Neural cell (in vitro differentiated cells): ENCODE measurements around the gene PCYT2. TPM values are rescaled to one million over a fixed set of nuclear protein-coding genes. Genes with fewer than 3 reads are reported as not detected.

Source experiments
- H2AFZ ChIP-seq: fragments of 200-600, 300-800 bp; sonication (generic), shearing (Covaris generic); 2 replicates; pipeline ENCODE4 v1.6.0; 2014; ENCODE audit warnings: low read depth, mild to moderate bottlenecking, antibody characterized with exemption, low read length, moderate library complexity
- H3F3A ChIP-seq: fragments of 200-600 bp; shearing (Covaris generic); 2 replicates; pipeline ENCODE4 v1.6.1; 2016; ENCODE audit warnings: mild to moderate bottlenecking, moderate library complexity, mixed read lengths, antibody characterized with exemption, low read length; ENCODE audit not compliant: insufficient read depth, poor library complexity, severe bottlenecking
- H3K27ac ChIP-seq: fragments of 200-600, 300-800 bp; sonication (generic), shearing (Covaris generic); 2 replicates; pipeline ENCODE4 v1.5.1; 2014; ENCODE audit warnings: mild to moderate bottlenecking, low read length, moderate library complexity
- H3K27me3 ChIP-seq: fragments of 300-800, 200-600 bp; sonication (generic), shearing (Covaris generic); 2 replicates; pipeline ENCODE4 v1.6.0; 2014; ENCODE audit warnings: mild to moderate bottlenecking, low read depth, low read length, moderate library complexity; ENCODE audit not compliant: insufficient read depth
- H3K36me3 ChIP-seq: fragments of 300-800, 200-600 bp; sonication (generic), shearing (Covaris generic); 2 replicates; pipeline ENCODE4 v1.5.1; 2014; ENCODE audit warnings: mild to moderate bottlenecking, antibody characterized with exemption, low read length, moderate library complexity; ENCODE audit not compliant: insufficient read depth
- H3K4me2 ChIP-seq: fragments of 300-800, 200-600 bp; sonication (generic), shearing (Covaris generic); 2 replicates; pipeline ENCODE4 v1.6.0; 2014; ENCODE audit warnings: mild to moderate bottlenecking, low read length
- H3K4me3 ChIP-seq: fragments of 300-800, 200-600 bp; sonication (generic), shearing (Covaris generic); 2 replicates; pipeline ENCODE4 v1.5.1; 2014; ENCODE audit warnings: mild to moderate bottlenecking, low read length, moderate library complexity
- H3K79me2 ChIP-seq: fragments of 200-600 bp; shearing (Covaris generic); replicated peaks from 2 replicates; pipeline ENCODE4 v1.6.0; 2014; ENCODE audit warnings: mild to moderate bottlenecking, low read length, moderate library complexity; ENCODE audit not compliant: insufficient read depth
- H3K9ac ChIP-seq: fragments of 300-800, 200-600 bp; sonication (generic), shearing (Covaris generic); 2 replicates; pipeline ENCODE4 v1.6.1; 2016; ENCODE audit warnings: mild to moderate bottlenecking, low read length, mixed read lengths
- H3K9me2 ChIP-seq: fragments of 200-600 bp; shearing (Covaris generic); 2 replicates; pipeline ENCODE4 v1.6.1; 2016; ENCODE audit warnings: mild to moderate bottlenecking, low read length, mixed read lengths; ENCODE audit not compliant: insufficient read depth
- H3K9me3 ChIP-seq: fragments of 200-600, 300-800 bp; sonication (generic), shearing (Covaris generic); 2 replicates; pipeline ENCODE4 v1.6.1; 2016; ENCODE audit warnings: mild to moderate bottlenecking, mixed run types, low read length, moderate library complexity, mixed read lengths
- H4K20me1 ChIP-seq: fragments of 200-600 bp; shearing (Covaris generic); 2 replicates; pipeline ENCODE4 v1.6.1; 2016; ENCODE audit warnings: mild to moderate bottlenecking, mixed run types; ENCODE audit not compliant: insufficient read depth
- EP300 ChIP-seq: fragments of 450-650 bp; conservative IDR thresholded peaks from 2 replicates; pipeline ENCODE4 v1.6.1; 2014; ENCODE audit warnings: antibody characterized with exemption, mild to moderate bottlenecking, moderate library complexity; ENCODE audit not compliant: poor library complexity, severe bottlenecking
- EZH2 ChIP-seq: fragments of 200-600, 300-800 bp; shearing (Covaris generic), sonication (generic); IDR thresholded peaks from 2 replicates; pipeline ENCODE4 v1.6.1; 2014; ENCODE audit warnings: antibody characterized with exemption, low read length, borderline replicate concordance, mild to moderate bottlenecking; ENCODE audit not compliant: insufficient read depth, poor library complexity, severe bottlenecking
- MXI1 ChIP-seq: fragments of 450-650 bp; conservative IDR thresholded peaks from 2 replicates; pipeline ENCODE4 v1.6.1; 2014; ENCODE audit warnings: antibody characterized with exemption, mild to moderate bottlenecking; ENCODE audit not compliant: poor library complexity, severe bottlenecking
- POLR2AphosphoS5 ChIP-seq: IDR thresholded peaks from 2 replicates; pipeline ENCODE4 v1.6.1; 2012
- RAD21 ChIP-seq: fragments of 450-650 bp; conservative IDR thresholded peaks from 2 replicates; pipeline ENCODE4 v1.6.1; 2014; ENCODE audit warnings: antibody characterized with exemption, mild to moderate bottlenecking, moderate library complexity
- SMC3 ChIP-seq: fragments of 450-650 bp; conservative IDR thresholded peaks from 2 replicates; pipeline ENCODE4 v1.6.1; 2014; ENCODE audit warnings: antibody characterized with exemption, mild to moderate bottlenecking, moderate library complexity; ENCODE audit not compliant: poor library complexity
- TAF1 ChIP-seq: IDR thresholded peaks from 2 replicates; pipeline ENCODE4 v1.6.1; 2012; ENCODE audit warnings: low read depth
- polyA plus RNA-seq: library from polyadenylated mRNA; depleted of rRNA; stranded (reverse); fragments of >200 nt; gene quantifications from 2 replicates; pipeline ENCODE4 v1.2.3, GENCODE V29; 2014
- TF ChIP-seq, protein P1 (sequence below): IDR thresholded peaks from 2 replicates; pipeline ENCODE4 v1.6.1; 2012; ENCODE audit warnings: borderline replicate concordance
- TF ChIP-seq, protein P2 (sequence below): fragments of 450-650 bp; IDR thresholded peaks from 2 replicates; pipeline ENCODE4 v1.5.1; 2014; ENCODE audit warnings: antibody characterized with exemption, mild to moderate bottlenecking, moderate library complexity; ENCODE audit not compliant: poor library complexity, severe bottlenecking

Gene PCYT2
- polyA plus RNA-seq, 1 donor from 2014 or later: 35.3 TPM

DNA sequence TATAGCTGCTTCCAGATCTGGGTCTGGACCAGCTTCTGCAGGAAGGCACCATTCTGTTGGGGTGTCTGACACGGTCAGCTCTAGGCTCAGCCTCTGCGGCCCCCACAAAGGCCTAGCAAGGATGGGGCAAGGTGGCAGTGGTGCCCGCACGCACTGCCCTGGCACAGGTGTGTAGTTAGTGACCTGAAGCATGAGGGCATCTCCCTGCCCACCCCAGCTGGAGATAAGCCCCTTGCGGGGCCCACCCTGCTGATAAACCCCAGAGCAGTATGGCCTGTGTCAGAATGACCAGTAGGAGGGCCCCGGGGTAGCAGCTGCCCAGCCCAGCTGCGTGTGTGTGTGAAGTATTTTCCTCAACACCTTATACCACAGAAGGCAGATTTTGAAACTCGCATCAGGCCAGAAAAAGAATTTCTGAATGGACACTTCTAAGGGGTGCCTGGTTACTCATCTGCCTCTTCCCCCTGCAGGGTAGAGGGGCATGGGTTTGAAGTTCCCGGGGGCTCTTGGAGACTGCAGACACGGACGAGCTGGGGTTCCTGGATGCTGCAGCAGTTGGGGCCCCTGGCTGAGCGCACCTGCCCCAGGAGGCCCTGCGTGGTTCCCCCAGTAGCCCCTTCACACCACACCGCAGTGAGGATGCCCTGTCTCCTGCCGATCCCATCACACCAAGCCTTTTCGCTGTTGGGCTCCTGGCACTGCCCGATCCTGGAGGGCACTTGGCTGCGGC lies 44.6 kb downstream of the PCYT2 start:
- H3K9me2 ChIP-seq: no peaks in the 10 kb centered on the region
- TF ChIP-seq, protein P1, sequence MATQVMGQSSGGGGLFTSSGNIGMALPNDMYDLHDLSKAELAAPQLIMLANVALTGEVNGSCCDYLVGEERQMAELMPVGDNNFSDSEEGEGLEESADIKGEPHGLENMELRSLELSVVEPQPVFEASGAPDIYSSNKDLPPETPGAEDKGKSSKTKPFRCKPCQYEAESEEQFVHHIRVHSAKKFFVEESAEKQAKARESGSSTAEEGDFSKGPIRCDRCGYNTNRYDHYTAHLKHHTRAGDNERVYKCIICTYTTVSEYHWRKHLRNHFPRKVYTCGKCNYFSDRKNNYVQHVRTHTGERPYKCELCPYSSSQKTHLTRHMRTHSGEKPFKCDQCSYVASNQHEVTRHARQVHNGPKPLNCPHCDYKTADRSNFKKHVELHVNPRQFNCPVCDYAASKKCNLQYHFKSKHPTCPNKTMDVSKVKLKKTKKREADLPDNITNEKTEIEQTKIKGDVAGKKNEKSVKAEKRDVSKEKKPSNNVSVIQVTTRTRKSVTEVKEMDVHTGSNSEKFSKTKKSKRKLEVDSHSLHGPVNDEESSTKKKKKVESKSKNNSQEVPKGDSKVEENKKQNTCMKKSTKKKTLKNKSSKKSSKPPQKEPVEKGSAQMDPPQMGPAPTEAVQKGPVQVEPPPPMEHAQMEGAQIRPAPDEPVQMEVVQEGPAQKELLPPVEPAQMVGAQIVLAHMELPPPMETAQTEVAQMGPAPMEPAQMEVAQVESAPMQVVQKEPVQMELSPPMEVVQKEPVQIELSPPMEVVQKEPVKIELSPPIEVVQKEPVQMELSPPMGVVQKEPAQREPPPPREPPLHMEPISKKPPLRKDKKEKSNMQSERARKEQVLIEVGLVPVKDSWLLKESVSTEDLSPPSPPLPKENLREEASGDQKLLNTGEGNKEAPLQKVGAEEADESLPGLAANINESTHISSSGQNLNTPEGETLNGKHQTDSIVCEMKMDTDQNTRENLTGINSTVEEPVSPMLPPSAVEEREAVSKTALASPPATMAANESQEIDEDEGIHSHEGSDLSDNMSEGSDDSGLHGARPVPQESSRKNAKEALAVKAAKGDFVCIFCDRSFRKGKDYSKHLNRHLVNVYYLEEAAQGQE: no peak
- TF ChIP-seq EZH2 (no peak), RAD21 (no peak), MXI1 (no peak), EP300 (no peak), TAF1 (no peak), POLR2AphosphoS5 (no peak), SMC3 (no peak)
- TF ChIP-seq, protein P2, sequence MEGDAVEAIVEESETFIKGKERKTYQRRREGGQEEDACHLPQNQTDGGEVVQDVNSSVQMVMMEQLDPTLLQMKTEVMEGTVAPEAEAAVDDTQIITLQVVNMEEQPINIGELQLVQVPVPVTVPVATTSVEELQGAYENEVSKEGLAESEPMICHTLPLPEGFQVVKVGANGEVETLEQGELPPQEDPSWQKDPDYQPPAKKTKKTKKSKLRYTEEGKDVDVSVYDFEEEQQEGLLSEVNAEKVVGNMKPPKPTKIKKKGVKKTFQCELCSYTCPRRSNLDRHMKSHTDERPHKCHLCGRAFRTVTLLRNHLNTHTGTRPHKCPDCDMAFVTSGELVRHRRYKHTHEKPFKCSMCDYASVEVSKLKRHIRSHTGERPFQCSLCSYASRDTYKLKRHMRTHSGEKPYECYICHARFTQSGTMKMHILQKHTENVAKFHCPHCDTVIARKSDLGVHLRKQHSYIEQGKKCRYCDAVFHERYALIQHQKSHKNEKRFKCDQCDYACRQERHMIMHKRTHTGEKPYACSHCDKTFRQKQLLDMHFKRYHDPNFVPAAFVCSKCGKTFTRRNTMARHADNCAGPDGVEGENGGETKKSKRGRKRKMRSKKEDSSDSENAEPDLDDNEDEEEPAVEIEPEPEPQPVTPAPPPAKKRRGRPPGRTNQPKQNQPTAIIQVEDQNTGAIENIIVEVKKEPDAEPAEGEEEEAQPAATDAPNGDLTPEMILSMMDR: no peak
- H3K27ac ChIP-seq: no peak overlapping the region
- H4K20me1 ChIP-seq: no peaks in the 10 kb centered on the region
- peak overlapping the region; percentile 1 for H3K9ac ChIP-seq
- H2AFZ ChIP-seq: no peak overlapping the region
- H3K27me3 ChIP-seq: no peaks in the 10 kb centered on the region
- H3K79me2 ChIP-seq: peaks cover 24% of the 10 kb centered on the region
- H3K9me3 ChIP-seq: no peaks in the 10 kb centered on the region
- H3K4me3 ChIP-seq: no peak overlapping the region
- H3K36me3 ChIP-seq: no peaks in the 10 kb centered on the region
- H3F3A ChIP-seq: no peaks in the 10 kb centered on the region
- no peak overlapping the region for H3K4me2 ChIP-seq

DNA sequence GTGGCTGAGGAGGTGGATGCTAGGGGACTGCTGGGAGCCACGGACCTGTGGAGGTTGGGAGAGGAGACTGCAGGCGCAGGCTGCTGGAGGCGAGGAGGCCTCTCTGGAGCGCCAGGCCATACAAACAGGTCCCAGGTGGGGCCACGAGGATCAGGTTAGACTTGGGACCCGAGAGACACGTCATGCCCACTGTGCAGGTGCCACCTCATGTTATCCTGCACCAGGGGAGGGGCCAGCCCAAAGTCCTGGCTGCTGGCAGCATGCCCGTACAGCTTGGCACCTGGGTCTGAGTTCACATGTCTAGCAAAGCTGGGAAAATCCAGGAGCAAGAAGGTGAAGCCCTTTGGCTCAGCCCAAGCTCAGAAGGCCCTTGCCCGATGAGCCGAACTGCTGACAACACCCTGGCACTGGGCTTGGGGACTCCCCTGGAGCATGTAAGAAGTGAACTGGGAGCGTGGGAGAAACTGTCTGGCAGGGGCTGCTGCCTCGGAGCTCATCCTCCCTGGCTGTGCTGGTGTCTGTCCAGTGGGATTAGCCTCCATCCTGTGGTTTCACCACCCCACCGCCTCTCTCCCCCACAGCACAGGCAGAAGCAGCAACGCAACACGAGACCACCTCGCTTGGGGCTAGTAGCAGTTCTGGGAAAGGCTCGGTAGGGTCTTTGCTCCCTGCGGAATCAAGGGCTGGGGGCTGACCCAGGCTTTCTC lies 45.3 kb downstream of the PCYT2 start:
- peak overlapping the region; percentile 1 for H3K9ac ChIP-seq
- TF ChIP-seq, protein P1: no peak
- no peak for TF ChIP-seq RAD21
- TF ChIP-seq TAF1: no peak
- no peak for TF ChIP-seq SMC3
- no peak for TF ChIP-seq POLR2AphosphoS5
- no peak for TF ChIP-seq MXI1
- no peak for TF ChIP-seq EZH2
- TF ChIP-seq EP300: no peak
- TF ChIP-seq, protein P2: no peak
- no peaks in the 10 kb centered on the region for H3K27me3 ChIP-seq
- no peaks in the 10 kb centered on the region for H3K9me3 ChIP-seq
- no peak overlapping the region for H3K4me3 ChIP-seq
- peaks cover 24% of the 10 kb centered on the region for H3K79me2 ChIP-seq
- H3K27ac ChIP-seq: no peak overlapping the region
- no peak overlapping the region for H3K4me2 ChIP-seq
- H3K9me2 ChIP-seq: no peaks in the 10 kb centered on the region
- no peak overlapping the region for H2AFZ ChIP-seq
- no peaks in the 10 kb centered on the region for H3K36me3 ChIP-seq
- H3F3A ChIP-seq: no peaks in the 10 kb centered on the region
- no peaks in the 10 kb centered on the region for H4K20me1 ChIP-seq
